Pancreas (tissue), 10 donors: ENCODE measurements around the gene MACROD2. TPM values are rescaled to one million over a fixed set of nuclear protein-coding genes. Genes with fewer than 3 reads are reported as not detected.
A peak's percentile ranks its signal among the peaks of the same experiment; 100 is the strongest.

Experiments used
- ATAC-seq, 4 donors: fragments of 200-7000 bp; cut with Tn5 transposase; one replicate each; pipeline versions ENCODE4 v1.8.0 to v1.9.1; 2020; ENCODE audit warnings: mild to moderate bottlenecking in 4 of 4, moderate library complexity in 4 of 4
- DNase-seq, 6 donors: peaks; one replicate each; pipeline ENCODE4 v3.0.0-alpha.2; 2020
- FAIRE-seq: peaks from 2 replicates; lab custom pipeline; 2012; peaks lifted over from hg19 to GRCh38; lab: Jason Lieb, UNC
- H3K27ac ChIP-seq, 4 donors: fragments of 200-600 bp; sonication (generic); 1 replicate in 3 of 4; 2 replicates in 1 of 4; pipeline versions ENCODE4 v1.5.0 to v1.8.0; 2020
- H3K27me3 ChIP-seq, 4 donors: fragments of 200-600 bp; one replicate each; pipeline ENCODE4 v1.8.0; 2021
- H3K36me3 ChIP-seq, 3 donors: fragments of 200-600 bp; sonication (generic) in 1 of 3; one replicate each; pipeline versions ENCODE4 v1.5.0 to v1.8.0; 2020 to 2021
- H3K4me1 ChIP-seq, 3 donors: fragments of 200-600 bp; one replicate each; pipeline ENCODE4 v1.8.0; 2021
- H3K4me3 ChIP-seq, 4 donors: fragments of 200-600 bp; sonication (generic) in 2 of 4; one replicate each; pipeline versions ENCODE4 v1.5.0 to v1.8.0; 2020 to 2021
- H3K9me3 ChIP-seq, 4 donors: fragments of 200-600 bp; one replicate each; pipeline ENCODE4 v1.8.0; 2021
- CTCF ChIP-seq, 4 donors: fragments of 200-600 bp; sonication (generic) in 3 of 4; IDR thresholded peaks; one replicate each; pipeline versions ENCODE4 v1.5.0 to v1.8.0; 2021; ENCODE audit warnings: antibody characterized with exemption in 4 of 4
- WGBS, 2 donors: extraction: QIAGEN DNeasy Blood & Tissue Kit; methylation state at CpG; one replicate each; pipeline ENCODE4 v1.1.7; 2013; 5-methylcytosine and 5-hydroxymethylcytosine counted together
- intact Hi-C, 3 donors: fragments of 100-400 bp; cut with DNase I; formaldehyde crosslinking; loops; one replicate each; pipeline versions ENCODE4 v1.11.1 to v1.14.2; 2022
- polyA plus RNA-seq, 2 donors: library from polyadenylated mRNA; stranded (reverse); fragments of 200-250 nt; gene quantifications; one replicate each; pipeline ENCODE4 v1.2.3, GENCODE V29; 2013
- total RNA-seq, 6 donors: library from RNA; stranded (reverse); fragmentation: NEBNext Ultra II Directional in 4 of 6; extraction: Animal tissue kit (Norgen Biotek cat#: 25700) in 4 of 6; gene quantifications; one replicate each; pipeline versions ENCODE4 v1.2.1 to v1.2.4, GENCODE V29; 2021 to 2023
- donor health status: healthy with polysubstance abuse.
- donor health status: DM: no; HTN: no; CAD: no; lungs with moderate emphysema.
- donor health status: DM: no; HTN: no; CAD: no.
- donor health status: control.
- donor health status: control.
- donor health status: Bipolar disorder and iron deficiency.
- donor health status: DM: yes; HTN: yes; CAD: no.
- donor health status: DM: no; HTN: no; CAD: no.
- donor health status: DM: no; HTN: no; CAD: no.
- donor health status: DM: yes; HTN: yes; CAD: no.

MACROD2 gene
- total and polyA plus RNA-seq, 8 donors, result 1.7 to 4.9 (median 2.7) TPM

- H3K4me3 ChIP-seq, result no peak overlapping the region
- ATAC-seq, result no peak
- no peaks in the 10 kb centered on the region for H3K9me3 ChIP-seq
- intact Hi-C loops, result no loop called here
- H3K27me3 ChIP-seq, result no peaks in the 10 kb centered on the region
- H3K36me3 ChIP-seq, result no peaks in the 10 kb centered on the region
- no peak for TF ChIP-seq CTCF (IDR thresholded peaks at IDR 0.05)
- no peak for FAIRE-seq
- H3K4me1 ChIP-seq, result no peaks in the 10 kb centered on the region
- DNase-seq, result no peak
- no peak overlapping the region for H3K27ac ChIP-seq
Measured at GRCh38 chr20:14446446-14446845, 451.1 kb downstream of the MACROD2 start.

- intact Hi-C loops, result no loop called here
- H3K9me3 ChIP-seq, result no peaks in the 10 kb centered on the region
- H3K27me3 ChIP-seq, result no peaks in the 10 kb centered on the region
- H3K4me3 ChIP-seq, result no peak overlapping the region
- TF ChIP-seq CTCF (IDR thresholded peaks at IDR 0.05), result no peak
- H3K4me1 ChIP-seq, result peaks cover 0 to 3% (median 0%) of the 10 kb centered on the region in 3 donors
- ATAC-seq, result peak in 3 of 4 donors; percentile 24 to 65 (median 34)
- no peak for DNase-seq
- H3K27ac ChIP-seq, result no peak overlapping the region
- H3K36me3 ChIP-seq, result no peaks in the 10 kb centered on the region
- no peak for FAIRE-seq
- WGBS, 2 donors, result 42 to 48% methylated on average over 1 of the region's 1 CpG
Measured at GRCh38 chr20:14449323-14449722, 454.0 kb downstream of the MACROD2 start.

GRCh38 chr20:14450256-14450655 is 454.9 kb downstream of the MACROD2 start:
- H3K4me1 ChIP-seq, result peaks cover 0 to 3% (median 0%) of the 10 kb centered on the region in 3 donors
- intact Hi-C loops, result no loop called here
- DNase-seq, result no peak
- FAIRE-seq, result no peak
- peak in 1 of 4 donors; percentile 54 for ATAC-seq
- H3K27ac ChIP-seq, result no peak overlapping the region
- TF ChIP-seq CTCF (IDR thresholded peaks at IDR 0.05), result no peak
- H3K27me3 ChIP-seq, result no peaks in the 10 kb centered on the region
- H3K9me3 ChIP-seq, result no peaks in the 10 kb centered on the region
- no peaks in the 10 kb centered on the region for H3K36me3 ChIP-seq
- WGBS, 2 donors, result 58 to 67% methylated on average over 2 of the region's 2 CpGs
- no peak overlapping the region for H3K4me3 ChIP-seq

GRCh38 chr20:14451458-14451857 is 456.1 kb downstream of the MACROD2 start:
- Histone ChIP-seq H3K27ac (no peak overlapping the region), H3K4me1 (peaks cover 0 to 3% (median 0%) of the 10 kb centered on the region in 3 donors), H3K9me3 (no peaks in the 10 kb centered on the region), H3K4me3 (no peak overlapping the region), H3K36me3 (no peaks in the 10 kb centered on the region), H3K27me3 (no peaks in the 10 kb centered on the region)
- ATAC-seq, result no peak
- intact Hi-C loops, result no loop called here
- WGBS, 2 donors, result 97 to 100% methylated on average over 4 of the region's 4 CpGs
- no peak for TF ChIP-seq CTCF (IDR thresholded peaks at IDR 0.05)
- no peak for FAIRE-seq
- no peak for DNase-seq

GRCh38 chr20:14453259-14453658 is 457.9 kb downstream of the MACROD2 start:
- TF ChIP-seq CTCF (IDR thresholded peaks at IDR 0.05), result no peak
- H3K36me3 ChIP-seq, result no peaks in the 10 kb centered on the region
- no peaks in the 10 kb centered on the region for H3K9me3 ChIP-seq
- intact Hi-C loops, result no loop called here
- DNase-seq (no peak), FAIRE-seq (no peak), ATAC-seq (no peak)
- H3K4me1 ChIP-seq, result peaks cover 0 to 3% (median 0%) of the 10 kb centered on the region in 3 donors
- no peak overlapping the region for H3K27ac ChIP-seq
- no peaks in the 10 kb centered on the region for H3K27me3 ChIP-seq
- no peak overlapping the region for H3K4me3 ChIP-seq
- WGBS, 2 donors, result 82% methylated on average over 3 of the region's 3 CpGs
